ENCODE measurements around the gene TMEM101. TPM values are rescaled to one million over a fixed set of nuclear protein-coding genes. Genes with fewer than 3 reads are reported as not detected.

Gene TMEM101
- total and polyA plus RNA-seq, 2 of the 8 experiments (the other 6 are each of a cell fraction or from before 2014, with no cell fraction given) = 16.1 to 44.7 TPM

GRCh38 chr17:44044071-44044470 lies 29.3 kb upstream of the TMEM101 start:
- Histone ChIP-seq H3K36me3 (ENCODE audit: control insufficient read depth in 2 of 4, insufficient read depth in 4 of 4, low read length in 3 of 4) (peaks cover 2 to 33% (median 14%) of the 10 kb centered on the region in 4 experiments; a peak in 7 of 8 replicates), H2BK15ac (ENCODE audit: low read length) (no peak overlapping the region), H3K4me3 (ENCODE audit: extremely low read depth in 1 of 4, insufficient read depth in 2 of 4, low read depth in 3 of 4, low read length in 4 of 4) (no peak overlapping the region), H2BK20ac (ENCODE audit: low read length) (no peak overlapping the region), H3K79me2 (ENCODE audit: control insufficient read depth in 1 of 2, insufficient read depth in 2 of 2, low read length in 2 of 2) (peaks cover 0 to 77% of the 10 kb centered on the region in 2 experiments; a peak in 2 of 4 replicates), H3K4me1 (replicated peaks in 1 of 4; ENCODE audit: control insufficient read depth in 3 of 4, insufficient read depth in 4 of 4, low read length in 3 of 4) (no peaks in the 10 kb centered on the region), H4K91ac (replicated peaks; ENCODE audit: insufficient read length, low read length) (no peak overlapping the region), H3K79me1 (ENCODE audit: low read depth, low read length) (peaks cover 4% of the 10 kb centered on the region; the same call in 1 of the 2 replicates), H4K8ac (ENCODE audit: extremely low read depth, insufficient read depth, low read length) (no peak overlapping the region), H3K18ac (ENCODE audit: extremely low read depth, low read length) (no peak overlapping the region), H3K23me2 (ENCODE audit: low read depth, low read length) (no peaks in the 10 kb centered on the region), H3K9ac (replicated peaks in 1 of 4; ENCODE audit: extremely low read depth in 1 of 4, low read depth in 3 of 4, low read length in 3 of 4) (no peak overlapping the region), H2BK12ac (ENCODE audit: low read depth, low read length) (no peak overlapping the region), H3K4ac (replicated peaks; ENCODE audit: insufficient read length, low read depth, low read length) (no peak overlapping the region), H3K23ac (ENCODE audit: insufficient read length) (no peak overlapping the region), H2BK120ac (replicated peaks; ENCODE audit: low read depth, low read length) (no peak overlapping the region), H3K56ac (replicated peaks; ENCODE audit: insufficient read length, low read depth, low read length) (no peak overlapping the region), H4K20me1 (replicated peaks in 1 of 2; ENCODE audit: control insufficient read depth in 1 of 2, insufficient read depth in 2 of 2, low read length in 2 of 2) (peaks cover 5 to 11% of the 10 kb centered on the region in 2 experiments), H3K9me3 (ENCODE audit: insufficient read depth in 2 of 2, low read depth in 1 of 2, low read length in 1 of 2) (no peaks in the 10 kb centered on the region; a peak in 1 of 4 replicates), H3K4me2 (ENCODE audit: insufficient read depth in 1 of 2, low read depth in 2 of 2, low read length in 2 of 2) (no peak overlapping the region), H3K27me3 (replicated peaks in 1 of 4; ENCODE audit: control insufficient read depth in 3 of 4, extremely low read depth in 1 of 4, insufficient read depth in 3 of 4, low read length in 3 of 4) (no peaks in the 10 kb centered on the region), H3K14ac (ENCODE audit: insufficient read length) (no peak overlapping the region), H4K5ac (ENCODE audit: insufficient read length, low read depth, low read length) (no peak overlapping the region), H2AFZ (ENCODE audit: low read length) (no peak overlapping the region), H2AK5ac (ENCODE audit: low read depth, low read length) (no peak overlapping the region), H3K27ac (ENCODE audit: low read depth, low read length) (no peak overlapping the region), H2BK5ac (ENCODE audit: low read depth, low read length) (no peak overlapping the region)
- POLR2A ChIA-PET (ENCODE audit: partially characterized antibody) = interaction anchor here (0.6 to 7.4 kb wide), 12 partner anchors 10 to 316 kb away, joined by 3 to 55 read pairs (median 4); partner anchors contain the start of genes LSM12 and TMEM101
- FAIRE-seq (no peak), DNase-seq (ENCODE audit: low read depth in 1 of 2, low spot score in 2 of 2) (no peak)
- 75% methylated on average over 1 of the region's 1 CpG; no CpG with 5 or more reads in 1 of the 2 experiments for WGBS, 2 experiments (ENCODE audit: extremely low coverage in 1 of 2, insufficient coverage in 1 of 2, insufficient read length in 1 of 2, insufficient replicate concordance in 2 of 2, low coverage in 1 of 2, low lambda C conversion rate in 2 of 2, missing lambda C conversion rate in 1 of 2)
- CTCF ChIA-PET (ENCODE audit: partially characterized antibody) = interaction anchor here (0.6 to 9.5 kb wide), 14 partner anchors 7 to 164 kb away, joined by 3 to 108 read pairs (median 4); partner anchors contain the start of gene TMEM101
- TF ChIP-seq GABPA (IDR thresholded peaks at IDR 0.05; ENCODE audit: borderline replicate concordance, insufficient read depth, low read length) = no peak
- no peak for TF ChIP-seq ATF3 (IDR thresholded peaks at IDR 0.05; ENCODE audit: insufficient read depth, low read depth, low read length)

All from H1 (cell line).